Peyer's patch (tissue), 4 donors: Measurements from ENCODE around the gene RHOB.

Experiments used
- POLR2A ChIP-seq, 2 donors: fragments of 450-650 bp; IDR thresholded peaks; one replicate each; pipeline ENCODE4 v1.5.1; 2017; ENCODE audit warnings: antibody characterized with exemption in 2 of 2, mild to moderate bottlenecking in 2 of 2, moderate library complexity in 2 of 2
- TF ChIP-seq, protein P1 (sequence below), 6 experiments: fragments of 450-650 bp in 4 of 6; fragments of 200-600 bp in 2 of 6; sonication (generic) in 1 of 6; IDR thresholded peaks; one replicate each; pipeline ENCODE4 v1.5.1; 2017 to 2019; ENCODE audit warnings: antibody characterized with exemption in 6 of 6, mild to moderate bottlenecking in 3 of 6, moderate library complexity in 1 of 6

DNA sequence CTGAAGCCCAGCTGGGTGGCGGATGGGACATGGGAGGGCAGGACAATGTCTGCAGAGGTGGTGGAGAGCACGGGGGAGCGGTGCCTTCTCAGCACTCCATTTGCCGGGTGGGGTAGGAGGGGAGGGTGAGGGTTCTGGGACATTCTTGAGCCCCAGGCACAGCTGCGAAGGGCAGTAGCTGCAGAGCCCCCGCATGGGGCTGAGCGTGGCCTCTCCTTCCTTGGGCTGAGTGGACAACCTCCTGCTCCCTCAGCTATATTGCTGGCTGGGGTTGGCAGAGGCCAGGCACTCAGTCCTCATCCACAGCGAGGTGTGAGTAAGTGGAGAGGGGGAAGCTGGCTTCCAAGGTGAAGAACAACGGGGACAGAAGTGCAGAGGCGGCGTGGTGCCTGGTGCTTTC lies 50.1 kb downstream of the RHOB start:
- TF ChIP-seq, protein P1, sequence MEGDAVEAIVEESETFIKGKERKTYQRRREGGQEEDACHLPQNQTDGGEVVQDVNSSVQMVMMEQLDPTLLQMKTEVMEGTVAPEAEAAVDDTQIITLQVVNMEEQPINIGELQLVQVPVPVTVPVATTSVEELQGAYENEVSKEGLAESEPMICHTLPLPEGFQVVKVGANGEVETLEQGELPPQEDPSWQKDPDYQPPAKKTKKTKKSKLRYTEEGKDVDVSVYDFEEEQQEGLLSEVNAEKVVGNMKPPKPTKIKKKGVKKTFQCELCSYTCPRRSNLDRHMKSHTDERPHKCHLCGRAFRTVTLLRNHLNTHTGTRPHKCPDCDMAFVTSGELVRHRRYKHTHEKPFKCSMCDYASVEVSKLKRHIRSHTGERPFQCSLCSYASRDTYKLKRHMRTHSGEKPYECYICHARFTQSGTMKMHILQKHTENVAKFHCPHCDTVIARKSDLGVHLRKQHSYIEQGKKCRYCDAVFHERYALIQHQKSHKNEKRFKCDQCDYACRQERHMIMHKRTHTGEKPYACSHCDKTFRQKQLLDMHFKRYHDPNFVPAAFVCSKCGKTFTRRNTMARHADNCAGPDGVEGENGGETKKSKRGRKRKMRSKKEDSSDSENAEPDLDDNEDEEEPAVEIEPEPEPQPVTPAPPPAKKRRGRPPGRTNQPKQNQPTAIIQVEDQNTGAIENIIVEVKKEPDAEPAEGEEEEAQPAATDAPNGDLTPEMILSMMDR (IDR thresholded peaks at IDR 0.05) = no peak
- no peak for TF ChIP-seq POLR2A (IDR thresholded peaks at IDR 0.05)
